ENCODE data around the gene CALML6.

Gene CALML6

GRCh38 chr1:1940123-1940425 is 25.0 kb downstream of the CALML6 start:
- no peaks in the 10 kb centered on the region for H3K36me3 ChIP-seq
- H3K27me3 ChIP-seq: peaks cover 29% of the 10 kb centered on the region
- TF ChIP-seq CTCF (IDR thresholded peaks at IDR 0.05): no peak
- H3K4me3 ChIP-seq (ENCODE audit: low read depth in 1 of 2, low read length in 1 of 2): no peak overlapping the region
- peaks cover 0 to 5% of the 10 kb centered on the region in 2 experiments for H3K4me1 ChIP-seq (ENCODE audit: control insufficient read depth in 1 of 2, insufficient read depth in 1 of 2, low read depth in 1 of 2, low read length in 1 of 2)
- H3K27ac ChIP-seq: no peak overlapping the region
- no peaks in the 10 kb centered on the region for H3K9me3 ChIP-seq

GRCh38 chr1:1941211-1941841 is 26.3 kb downstream of the CALML6 start:
- no peak for TF ChIP-seq CTCF (IDR thresholded peaks at IDR 0.05)
- no peaks in the 10 kb centered on the region for H3K9me3 ChIP-seq
- peaks cover 32% of the 10 kb centered on the region for H3K27me3 ChIP-seq
- H3K4me3 ChIP-seq (ENCODE audit: low read depth in 1 of 2, low read length in 1 of 2): no peak overlapping the region
- no peak overlapping the region for H3K27ac ChIP-seq
- no peaks in the 10 kb centered on the region for H3K36me3 ChIP-seq
- H3K4me1 ChIP-seq (ENCODE audit: control insufficient read depth in 1 of 2, insufficient read depth in 1 of 2, low read depth in 1 of 2, low read length in 1 of 2): peaks cover 0 to 5% of the 10 kb centered on the region in 2 experiments

GRCh38 chr1:1941868-1942752 is 27.1 kb downstream of the CALML6 start:
- peaks cover 30% of the 10 kb centered on the region for H3K27me3 ChIP-seq
- H3K4me1 ChIP-seq (ENCODE audit: control insufficient read depth in 1 of 2, insufficient read depth in 1 of 2, low read depth in 1 of 2, low read length in 1 of 2): peaks cover 0 to 5% of the 10 kb centered on the region in 2 experiments

GRCh38 chr1:1942753-1943656 is 27.9 kb downstream of the CALML6 start:
- no peak overlapping the region for H3K4me3 ChIP-seq (ENCODE audit: low read depth in 1 of 2, low read length in 1 of 2)
- no peak overlapping the region for H3K27ac ChIP-seq
- H3K4me1 ChIP-seq (ENCODE audit: control insufficient read depth in 1 of 2, insufficient read depth in 1 of 2, low read depth in 1 of 2, low read length in 1 of 2): peaks cover 0 to 5% of the 10 kb centered on the region in 2 experiments
- H3K9me3 ChIP-seq: no peaks in the 10 kb centered on the region
- TF ChIP-seq CTCF (IDR thresholded peaks at IDR 0.05): no peak
- H3K27me3 ChIP-seq: peaks cover 26% of the 10 kb centered on the region
- H3K36me3 ChIP-seq: no peaks in the 10 kb centered on the region

More at GRCh38 chr1:1941868-1942752, 27.1 kb downstream of the CALML6 start:
- no peaks in the 10 kb centered on the region for H3K36me3 ChIP-seq
- no peaks in the 10 kb centered on the region for H3K9me3 ChIP-seq
- TF ChIP-seq CTCF (IDR thresholded peaks at IDR 0.05): no peak
- H3K27ac ChIP-seq: no peak overlapping the region
- H3K4me3 ChIP-seq (ENCODE audit: low read depth in 1 of 2, low read length in 1 of 2): no peak overlapping the region

- Histone ChIP-seq H3K36me3 (no peaks in the 10 kb centered on the region), H3K27ac (no peak overlapping the region), H3K4me1 (ENCODE audit: control insufficient read depth in 1 of 2, insufficient read depth in 1 of 2, low read depth in 1 of 2, low read length in 1 of 2) (peaks cover 0 to 5% of the 10 kb centered on the region in 2 experiments), H3K4me3 (ENCODE audit: low read depth in 1 of 2, low read length in 1 of 2) (no peak overlapping the region), H3K27me3 (peaks cover 26% of the 10 kb centered on the region), H3K9me3 (no peaks in the 10 kb centered on the region)
- peak; percentile 83 for TF ChIP-seq CTCF (IDR thresholded peaks at IDR 0.05)
Observed at GRCh38 chr1:1943834-1944570, 28.9 kb downstream of the CALML6 start.
